ENCODE results near the gene SPTB.

The SPTB gene

GRCh38 chr14:64880221-64881121 lies 764 bp upstream of the SPTB start:
- TF ChIP-seq CTCF (conservative IDR thresholded peaks at IDR 0.05), result no peak
- H3K27ac ChIP-seq, result peak overlapping the region; percentile 67

GRCh38 chr14:64878837-64879634 lies 671 bp downstream of the SPTB start:
- peak overlapping the region; percentile 67 for H3K27ac ChIP-seq
- TF ChIP-seq CTCF (conservative IDR thresholded peaks at IDR 0.05), result no peak

GRCh38 chr14:64877846-64878245 lies 1.9 kb downstream of the SPTB start:
- no peak for TF ChIP-seq CTCF (conservative IDR thresholded peaks at IDR 0.05)
- no peak overlapping the region for H3K27ac ChIP-seq

- TF ChIP-seq CTCF (conservative IDR thresholded peaks at IDR 0.05), result no peak
These were observed 4.4 kb downstream of the SPTB start for GRCh38 chr14:64875350-64875749.

GRCh38 chr14:64873506-64874219 lies 6.0 kb downstream of the SPTB start:
- no peak for TF ChIP-seq CTCF (conservative IDR thresholded peaks at IDR 0.05)
- no peak overlapping the region for H3K27ac ChIP-seq

More at GRCh38 chr14:64875350-64875749, 4.4 kb downstream of the SPTB start:
- no peak overlapping the region for H3K27ac ChIP-seq

GRCh38 chr14:64871344-64871743 lies 8.4 kb downstream of the SPTB start:
- no peak overlapping the region for H3K27ac ChIP-seq
- no peak for TF ChIP-seq CTCF (conservative IDR thresholded peaks at IDR 0.05)

GRCh38 chr14:64870160-64870559 lies 9.5 kb downstream of the SPTB start:
- no peak for TF ChIP-seq CTCF (conservative IDR thresholded peaks at IDR 0.05)
- no peak overlapping the region for H3K27ac ChIP-seq
